Smooth muscle cell (in vitro differentiated cells): ENCODE data around the gene RSPO4. TPM values are rescaled to one million over a fixed set of nuclear protein-coding genes. Genes with fewer than 3 reads are reported as not detected.

Experiments used
- DNase-seq: peaks from one replicate; lab custom pipeline; 2025; ENCODE audit not compliant: unreplicated experiment; lab: John Stamatoyannopoulos, UW
- H2AFZ ChIP-seq: fragments of 200-600 bp; sonication (generic); 2 replicates; pipeline ENCODE4 v1.6.0; 2016; ENCODE audit warnings: antibody characterized with exemption, low read depth, mild to moderate bottlenecking
- H3F3A ChIP-seq: fragments of 200-600 bp; sonication (generic); 2 replicates; pipeline ENCODE4 v1.6.0; 2017; ENCODE audit warnings: antibody characterized with exemption, low read depth
- H3K27ac ChIP-seq: fragments of 200-600 bp; sonication (generic); 2 replicates; pipeline ENCODE4 v1.5.1; 2016; ENCODE audit warnings: low read depth, mild to moderate bottlenecking
- H3K27me3 ChIP-seq: fragments of 200-600 bp; sonication (generic); 2 replicates; pipeline ENCODE4 v1.6.1; 2016; ENCODE audit warnings: low read depth, mild to moderate bottlenecking
- H3K36me3 ChIP-seq: fragments of 200-600 bp; sonication (generic); 2 replicates; pipeline ENCODE4 v1.5.1; 2016; ENCODE audit warnings: low read depth
- H3K4me1 ChIP-seq: fragments of 200-600 bp; sonication (generic); 2 replicates; pipeline ENCODE4 v1.5.1; 2016; ENCODE audit warnings: low read depth
- H3K4me2 ChIP-seq: fragments of 200-600 bp; sonication (generic); 2 replicates; pipeline ENCODE4 v1.6.0; 2016; ENCODE audit warnings: mild to moderate bottlenecking
- H3K4me3 ChIP-seq: fragments of 200-600 bp; sonication (generic); 2 replicates; pipeline ENCODE4 v1.5.1; 2016; ENCODE audit warnings: mild to moderate bottlenecking
- H3K79me2 ChIP-seq: fragments of 200-600 bp; sonication (generic); 2 replicates; pipeline ENCODE4 v1.6.0; 2016; ENCODE audit warnings: low read depth, mild to moderate bottlenecking
- H3K9ac ChIP-seq: fragments of 200-600 bp; sonication (generic); 2 replicates; pipeline ENCODE4 v1.6.0; 2016; ENCODE audit warnings: low read depth
- H3K9me3 ChIP-seq: fragments of 200-600 bp; sonication (generic); replicated peaks from 2 replicates; pipeline ENCODE4 v1.5.1; 2016; ENCODE audit warnings: low read depth
- H4K20me1 ChIP-seq: fragments of 200-600 bp; sonication (generic); 2 replicates; pipeline ENCODE4 v1.6.0; 2016; ENCODE audit warnings: low read depth
- CTCF ChIP-seq: fragments of 200-600 bp; sonication (generic); IDR thresholded peaks from 2 replicates; pipeline ENCODE4 v1.5.1; 2017; ENCODE audit warnings: borderline replicate concordance, mild to moderate bottlenecking, antibody characterized with exemption; ENCODE audit not compliant: insufficient read depth, poor library complexity, severe bottlenecking
- WGBS: methylation state at CpG from one replicate; pipeline ENCODE4 v1.1.7; 2016; ENCODE audit warnings: low lambda C conversion rate; 5-methylcytosine and 5-hydroxymethylcytosine counted together
- polyA plus RNA-seq: library from polyadenylated mRNA; unstranded; fragments of >200 nt; fragmentation: Nextera tagmentation; extraction: Ambion mirVana; gene quantifications from 2 replicates; pipeline ENCODE4 v1.2.1, GENCODE V29; 2016
- total RNA-seq: library from RNA; depleted of rRNA; stranded (reverse); fragments of >200 nt; gene quantifications from 2 replicates; pipeline ENCODE4 v1.2.3, GENCODE V29; 2014

Gene RSPO4
- total and polyA plus RNA-seq, 2 experiments from 2014 or later, result 1.3 to 5.0 TPM

- H3K4me2 ChIP-seq, result no peak overlapping the region
- WGBS, result 95% methylated on average over 4 of the region's 4 CpGs
- no peak for TF ChIP-seq CTCF
Observed at GRCh38 chr20:920311-920710, 81.8 kb downstream of the RSPO4 start.

GRCh38 chr20:919491-919916 is 82.6 kb downstream of the RSPO4 start:
- Histone ChIP-seq H4K20me1 (no peaks in the 10 kb centered on the region), H2AFZ (no peak overlapping the region), H3K27ac (no peak overlapping the region), H3K4me3 (no peak overlapping the region), H3K4me1 (no peaks in the 10 kb centered on the region), H3K9ac (no peak overlapping the region), H3K4me2 (no peak overlapping the region), H3K36me3 (no peaks in the 10 kb centered on the region), H3K79me2 (no peaks in the 10 kb centered on the region), H3K27me3 (no peaks in the 10 kb centered on the region), H3F3A (no peaks in the 10 kb centered on the region), H3K9me3 (no peaks in the 10 kb centered on the region)
- TF ChIP-seq CTCF, result no peak
- 63% methylated on average over 5 of the region's 5 CpGs for WGBS
- no peak for DNase-seq

More at GRCh38 chr20:920311-920710, 81.8 kb downstream of the RSPO4 start:
- no peaks in the 10 kb centered on the region for H3K4me1 ChIP-seq
- no peaks in the 10 kb centered on the region for H3K79me2 ChIP-seq
- H3F3A ChIP-seq, result no peaks in the 10 kb centered on the region
- no peaks in the 10 kb centered on the region for H3K36me3 ChIP-seq
- no peaks in the 10 kb centered on the region for H3K27me3 ChIP-seq
- no peak overlapping the region for H3K4me3 ChIP-seq
- no peak overlapping the region for H2AFZ ChIP-seq
- no peak for DNase-seq
- no peak overlapping the region for H3K9ac ChIP-seq
- H3K27ac ChIP-seq, result no peak overlapping the region
- no peaks in the 10 kb centered on the region for H4K20me1 ChIP-seq
- no peaks in the 10 kb centered on the region for H3K9me3 ChIP-seq

GRCh38 chr20:917416-917815 is 84.7 kb downstream of the RSPO4 start:
- no peak overlapping the region for H3K9ac ChIP-seq
- no peak overlapping the region for H3K4me2 ChIP-seq

More at GRCh38 chr20:917416-917815, 84.7 kb downstream of the RSPO4 start:
- Histone ChIP-seq H3K27me3 (no peaks in the 10 kb centered on the region), H3K79me2 (no peaks in the 10 kb centered on the region), H3F3A (no peaks in the 10 kb centered on the region), H3K4me1 (no peaks in the 10 kb centered on the region), H3K4me3 (no peak overlapping the region), H3K27ac (no peak overlapping the region), H4K20me1 (no peaks in the 10 kb centered on the region), H3K36me3 (no peaks in the 10 kb centered on the region), H2AFZ (no peak overlapping the region), H3K9me3 (no peaks in the 10 kb centered on the region)
- 90% methylated on average over 4 of the region's 4 CpGs for WGBS
- DNase-seq, result no peak
- no peak for TF ChIP-seq CTCF
